ENCODE data around the gene DAPK3.

Gene DAPK3

DNA sequence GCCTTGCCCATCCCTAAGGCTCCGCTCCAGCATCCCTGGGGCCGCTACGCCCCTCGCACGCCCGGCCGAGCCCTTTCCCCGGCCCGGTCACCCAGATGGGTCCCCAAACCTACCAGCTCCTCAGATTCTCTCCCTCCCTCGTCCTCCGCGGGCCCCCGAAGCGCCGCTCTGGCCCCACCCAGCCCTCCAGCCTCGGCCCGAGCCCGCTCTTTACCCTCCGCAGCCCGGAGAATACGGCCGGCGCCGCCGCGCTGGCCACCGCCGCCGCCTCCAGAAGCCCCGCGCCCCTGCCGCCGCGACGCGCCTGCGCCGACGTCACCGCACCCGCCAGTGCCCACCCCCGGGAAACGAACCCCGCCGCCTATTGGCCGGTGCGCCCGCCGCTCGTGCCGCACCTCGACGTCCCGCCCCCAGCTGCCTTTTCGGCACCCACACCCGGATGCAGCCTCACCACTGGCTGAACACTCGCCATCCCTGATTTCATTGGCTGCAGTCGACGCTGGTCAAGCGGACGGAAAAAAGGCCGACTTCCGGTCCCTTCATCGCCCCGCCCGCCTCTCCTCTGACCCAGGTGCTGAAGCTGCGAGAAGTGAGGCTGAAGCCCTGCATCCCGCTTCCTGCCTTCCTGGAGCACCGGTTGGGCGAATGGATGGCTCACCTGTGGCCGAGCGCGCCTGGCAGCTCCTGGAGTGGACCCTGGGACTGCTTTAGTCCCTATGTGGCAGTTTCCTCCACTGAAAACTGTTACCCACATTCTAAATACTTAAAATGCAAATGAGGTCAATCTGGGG is at the start of gene DAPK3:
TSS of gene DAPK3 (minus strand) at position 292 of the 791 bp plus-strand sequence. CDS start 1,364 bp downstream, outside the sequence.
- Histone ChIP-seq H3K4me1 (ENCODE audit: control insufficient read depth, insufficient read depth, low read length) (peaks cover 38% of the 10 kb centered on the region), H3K4me3 (ENCODE audit: low read length) (peak within 1 kb of the TSS; percentile 71), H3K36me3 (ENCODE audit: control insufficient read depth, insufficient read depth, low read length) (no peaks in the 10 kb centered on the region), H3K9ac (ENCODE audit: low read length) (peak within 1 kb of the TSS; percentile 98), H3K27me3 (ENCODE audit: control insufficient read depth, insufficient read depth, low read length) (no peaks in the 10 kb centered on the region), H3K9me3 (ENCODE audit: control insufficient read depth, low read length) (no peaks in the 10 kb centered on the region)

DNA sequence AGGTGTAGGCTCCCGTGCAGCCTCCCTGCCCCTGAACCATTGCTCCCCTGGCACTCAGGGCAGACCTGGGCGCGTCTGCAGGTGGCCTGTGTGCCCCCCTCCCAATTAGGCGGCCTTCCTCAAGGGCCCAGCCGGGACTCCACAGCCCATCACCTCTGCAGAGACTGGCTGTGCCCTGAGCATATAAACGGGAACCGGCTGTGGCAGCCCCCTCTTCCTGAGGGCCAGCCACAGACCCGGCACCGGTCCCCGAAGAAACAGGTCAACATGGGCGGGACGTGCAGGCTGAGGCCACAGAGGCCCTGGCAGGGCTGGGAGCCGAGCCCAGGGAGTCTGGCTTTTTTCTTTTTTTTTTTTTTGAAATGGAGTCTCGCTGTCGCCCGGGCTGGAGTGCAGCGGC is 48.7 kb upstream of the DAPK3 start:
- Histone ChIP-seq H3K4me1 (ENCODE audit: control insufficient read depth, insufficient read depth, low read length) (peaks cover 25% of the 10 kb centered on the region), H3K4me3 (ENCODE audit: low read length) (no peak overlapping the region), H3K36me3 (ENCODE audit: control insufficient read depth, insufficient read depth, low read length) (no peaks in the 10 kb centered on the region), H3K9ac (ENCODE audit: low read length) (no peak overlapping the region), H3K9me3 (ENCODE audit: control insufficient read depth, low read length) (no peaks in the 10 kb centered on the region), H3K27me3 (ENCODE audit: control insufficient read depth, insufficient read depth, low read length) (no peaks in the 10 kb centered on the region)

DNA sequence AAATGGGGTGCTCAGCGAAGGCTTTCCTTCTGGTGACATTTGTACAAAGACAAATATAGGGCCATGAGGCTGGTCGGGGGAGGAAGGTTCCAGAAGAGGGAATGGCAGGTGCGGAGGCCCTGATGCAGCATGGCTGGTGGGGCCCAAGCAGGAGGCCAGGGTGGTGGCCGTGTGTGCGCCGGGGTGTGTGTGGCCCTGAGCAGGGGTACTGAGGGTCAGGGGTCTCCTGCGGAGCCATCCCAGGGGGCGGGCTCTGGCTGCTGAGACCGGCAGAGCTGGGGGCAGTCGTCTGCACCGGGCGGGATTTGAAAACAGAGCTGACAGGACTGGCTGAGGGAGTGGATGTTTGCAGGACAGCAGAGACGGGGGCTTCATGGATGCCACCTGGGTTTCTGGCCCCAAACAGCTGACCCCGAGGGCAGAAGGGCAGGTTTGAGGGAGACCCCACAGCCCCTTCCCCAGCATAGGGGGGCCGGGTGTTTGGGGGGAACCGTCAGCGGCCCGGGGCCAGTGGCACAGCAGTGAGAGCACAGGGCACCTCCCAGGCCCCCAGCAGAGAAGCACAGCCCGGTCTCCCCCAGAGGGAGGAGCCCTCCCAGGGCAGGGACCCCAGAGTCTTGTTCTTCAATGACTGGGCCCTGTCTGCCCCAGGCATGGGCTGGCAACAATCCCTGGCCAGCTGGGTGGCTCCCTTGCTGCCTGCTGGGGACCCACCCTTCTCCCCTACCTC is 48.0 kb upstream of the DAPK3 start:
- no peak overlapping the region for H3K9ac ChIP-seq (ENCODE audit: low read length)
- peaks cover 30% of the 10 kb centered on the region for H3K4me1 ChIP-seq (ENCODE audit: control insufficient read depth, insufficient read depth, low read length)
- H3K27me3 ChIP-seq (ENCODE audit: control insufficient read depth, insufficient read depth, low read length) = no peaks in the 10 kb centered on the region
- no peak overlapping the region for H3K4me3 ChIP-seq (ENCODE audit: low read length)
- H3K9me3 ChIP-seq (ENCODE audit: control insufficient read depth, low read length) = no peaks in the 10 kb centered on the region
- H3K36me3 ChIP-seq (ENCODE audit: control insufficient read depth, insufficient read depth, low read length) = peaks cover 2% of the 10 kb centered on the region

DNA sequence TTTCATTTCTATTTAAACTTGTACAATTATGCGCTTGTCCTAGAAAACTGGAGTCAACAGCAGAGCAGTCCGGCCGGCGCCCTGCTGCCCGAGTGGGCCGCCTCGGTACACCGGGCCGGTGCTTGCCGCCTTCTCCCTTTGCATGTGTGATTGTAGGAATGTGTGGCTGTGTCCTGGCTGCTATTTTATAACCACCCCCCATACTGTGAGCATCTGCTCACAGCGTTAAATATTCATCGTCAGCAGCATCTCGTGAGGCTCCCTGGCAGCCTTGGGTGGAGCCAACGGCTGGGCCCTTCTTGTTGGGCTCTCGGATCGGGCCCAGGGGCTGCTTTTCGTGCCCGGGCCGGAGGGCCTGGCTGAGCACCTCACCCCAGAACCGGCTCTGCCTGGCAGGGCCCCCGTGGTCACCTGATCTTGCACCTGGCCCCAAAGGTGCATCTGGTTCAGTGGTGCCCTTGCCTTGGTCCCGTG is 47.3 kb upstream of the DAPK3 start:
- Histone ChIP-seq H3K4me1 (ENCODE audit: control insufficient read depth, insufficient read depth, low read length) (peaks cover 38% of the 10 kb centered on the region), H3K36me3 (ENCODE audit: control insufficient read depth, insufficient read depth, low read length) (peaks cover 10% of the 10 kb centered on the region), H3K9me3 (ENCODE audit: control insufficient read depth, low read length) (no peaks in the 10 kb centered on the region), H3K9ac (ENCODE audit: low read length) (no peak overlapping the region), H3K27me3 (ENCODE audit: control insufficient read depth, insufficient read depth, low read length) (no peaks in the 10 kb centered on the region), H3K4me3 (ENCODE audit: low read length) (no peak overlapping the region)

DNA sequence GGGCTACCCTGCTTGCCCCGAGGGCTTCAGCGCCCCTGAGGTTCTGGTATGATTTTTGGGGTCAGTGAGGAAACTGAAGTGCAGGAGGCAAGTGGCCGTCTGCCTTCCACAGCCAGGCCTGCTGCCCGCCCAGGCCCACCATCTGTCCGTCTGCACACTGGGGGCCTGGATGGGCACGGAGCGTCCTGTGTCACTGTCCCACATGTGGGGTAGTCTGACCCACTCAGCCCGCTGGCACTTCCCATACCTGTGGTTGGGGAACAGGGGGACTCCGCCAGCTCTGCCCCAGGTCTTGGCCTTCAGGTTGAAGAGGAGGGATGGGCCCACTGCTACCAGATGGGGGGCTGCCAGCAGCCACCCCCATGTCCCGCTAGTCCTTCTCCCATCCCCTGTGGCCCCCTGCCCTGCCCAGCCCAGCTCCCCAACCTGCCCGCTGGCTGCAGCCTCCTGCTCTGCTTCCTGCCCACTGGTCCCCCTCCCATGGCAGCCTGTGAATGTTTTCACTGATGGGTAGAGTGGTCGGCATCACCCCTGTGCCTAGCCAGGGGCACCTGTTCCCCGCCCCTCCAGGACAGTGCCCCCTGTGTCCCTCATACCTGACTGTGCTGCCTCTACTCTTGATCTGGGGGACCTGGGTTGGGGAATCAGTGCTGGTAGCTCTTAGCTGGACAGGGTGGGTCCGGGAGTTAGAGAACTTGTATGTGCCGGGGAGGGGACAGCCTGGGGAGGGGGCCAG is 46.2 kb upstream of the DAPK3 start:
- H3K36me3 ChIP-seq (ENCODE audit: control insufficient read depth, insufficient read depth, low read length) = peaks cover 10% of the 10 kb centered on the region

DNA sequence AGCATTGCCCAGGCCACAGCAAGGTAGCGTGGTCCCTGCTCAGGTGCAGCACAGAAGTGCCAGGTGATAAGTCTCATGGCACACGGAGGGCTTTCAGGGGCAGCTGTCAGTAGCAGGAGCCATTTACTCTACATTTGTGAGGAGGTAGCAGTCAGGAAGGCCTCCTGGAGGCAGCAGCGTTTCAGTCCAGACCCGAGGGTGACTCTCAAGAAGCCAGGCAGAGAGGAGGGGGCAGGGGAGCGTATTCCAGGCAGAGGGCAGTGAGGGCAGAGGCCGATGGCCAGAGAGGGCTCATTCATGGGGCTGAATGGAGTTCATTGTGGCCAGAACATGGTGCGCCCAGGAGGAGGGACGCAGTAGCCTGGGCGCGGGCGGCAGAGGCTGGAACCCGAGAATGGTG is 45.6 kb upstream of the DAPK3 start:
- Histone ChIP-seq H3K9me3 (ENCODE audit: control insufficient read depth, low read length) (no peaks in the 10 kb centered on the region), H3K36me3 (ENCODE audit: control insufficient read depth, insufficient read depth, low read length) (peaks cover 10% of the 10 kb centered on the region), H3K27me3 (ENCODE audit: control insufficient read depth, insufficient read depth, low read length) (no peaks in the 10 kb centered on the region), H3K9ac (ENCODE audit: low read length) (no peak overlapping the region), H3K4me3 (ENCODE audit: low read length) (no peak overlapping the region), H3K4me1 (ENCODE audit: control insufficient read depth, insufficient read depth, low read length) (peaks cover 53% of the 10 kb centered on the region)

More for the DNA sequence above, 46.2 kb upstream of the DAPK3 start:
- no peak overlapping the region for H3K9ac ChIP-seq (ENCODE audit: low read length)
- no peaks in the 10 kb centered on the region for H3K9me3 ChIP-seq (ENCODE audit: control insufficient read depth, low read length)
- no peak overlapping the region for H3K4me3 ChIP-seq (ENCODE audit: low read length)
- H3K27me3 ChIP-seq (ENCODE audit: control insufficient read depth, insufficient read depth, low read length) = no peaks in the 10 kb centered on the region
- H3K4me1 ChIP-seq (ENCODE audit: control insufficient read depth, insufficient read depth, low read length) = peaks cover 49% of the 10 kb centered on the region

DNA sequence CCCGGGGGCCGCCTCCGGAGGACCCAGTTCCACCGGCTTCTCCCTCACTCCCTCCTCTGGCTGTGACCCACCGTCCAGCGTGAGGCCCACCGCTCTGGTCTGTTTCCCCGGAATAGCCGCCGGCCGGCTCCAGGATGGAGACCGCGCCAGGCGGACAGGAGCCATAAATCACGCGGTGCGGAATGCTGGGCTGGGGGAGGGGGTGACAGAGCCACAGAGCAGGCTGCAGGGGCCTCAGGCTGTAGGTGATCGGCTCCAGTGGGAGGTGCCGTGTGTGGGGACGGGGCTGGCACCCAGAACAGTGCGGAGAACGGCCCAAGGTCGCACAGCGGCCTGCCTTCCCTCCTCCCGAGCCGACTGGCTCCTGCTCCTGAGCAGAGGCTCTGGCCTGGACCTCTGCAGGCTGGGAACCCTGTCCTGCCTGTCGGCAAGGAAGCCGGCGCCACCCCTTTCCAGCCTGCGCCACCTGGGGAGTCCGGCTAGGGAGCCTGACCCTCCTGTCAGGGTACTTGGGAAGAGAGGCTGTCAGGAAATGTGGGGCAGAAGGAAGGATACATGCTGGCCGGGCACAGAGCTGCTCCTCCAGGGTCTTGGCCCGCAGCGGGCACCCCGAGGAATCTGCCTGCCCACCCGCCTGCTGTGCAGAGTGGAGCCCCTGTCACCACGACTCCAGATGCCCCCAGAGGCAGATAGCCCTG is 45.0 kb upstream of the DAPK3 start:
- Histone ChIP-seq H3K9me3 (ENCODE audit: control insufficient read depth, low read length) (no peaks in the 10 kb centered on the region), H3K36me3 (ENCODE audit: control insufficient read depth, insufficient read depth, low read length) (peaks cover 10% of the 10 kb centered on the region), H3K4me3 (ENCODE audit: low read length) (no peak overlapping the region), H3K9ac (ENCODE audit: low read length) (no peak overlapping the region), H3K4me1 (ENCODE audit: control insufficient read depth, insufficient read depth, low read length) (peaks cover 60% of the 10 kb centered on the region), H3K27me3 (ENCODE audit: control insufficient read depth, insufficient read depth, low read length) (no peaks in the 10 kb centered on the region)

DNA sequence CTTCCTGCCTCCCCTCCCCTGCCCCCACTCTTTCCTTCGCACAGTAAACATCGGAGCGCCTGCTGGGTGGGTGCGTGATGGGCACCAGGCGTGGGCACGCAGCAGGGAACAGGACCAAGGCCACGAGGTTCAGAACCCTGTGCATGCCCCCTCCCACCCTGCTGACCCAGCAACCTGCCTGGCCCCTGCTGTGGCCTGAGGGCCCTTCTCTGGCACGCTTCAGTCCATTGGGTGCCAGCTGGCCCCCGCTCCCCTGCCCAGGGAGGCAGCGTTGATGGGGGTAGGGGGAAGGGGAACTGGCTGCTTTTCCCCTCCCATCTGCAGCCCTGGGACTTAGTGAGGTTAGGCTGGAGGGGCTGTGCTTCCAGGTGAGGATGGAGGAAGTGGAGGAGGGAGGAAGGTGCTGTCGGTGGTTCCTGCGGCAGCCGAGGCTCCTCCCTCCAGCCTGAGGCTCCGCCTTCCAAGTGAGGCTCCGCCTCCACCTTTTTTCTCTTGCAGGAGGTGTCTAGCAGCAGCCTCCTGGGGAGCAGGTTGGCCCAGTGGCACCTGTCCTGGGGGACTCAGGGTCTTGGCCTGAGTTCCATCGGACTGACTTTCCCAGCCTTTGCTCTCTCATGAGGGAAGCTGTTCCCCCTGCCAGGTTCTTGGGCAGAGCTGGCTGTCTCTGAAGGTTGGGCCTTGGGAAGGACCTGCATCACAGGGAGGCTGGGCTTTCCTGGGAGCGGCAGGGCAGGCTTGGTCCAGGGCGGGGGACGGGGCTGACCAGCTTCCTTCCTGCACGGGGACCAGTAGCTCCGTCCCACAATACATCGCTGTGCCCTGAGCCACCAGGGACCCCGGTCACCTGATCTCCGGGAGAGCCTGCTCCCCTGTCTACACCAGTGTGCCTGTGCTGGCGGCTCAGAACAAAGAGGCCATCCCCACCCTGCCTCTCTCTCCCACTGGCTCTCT is 43.9 kb upstream of the DAPK3 start:
- H3K9ac ChIP-seq (ENCODE audit: low read length) = no peak overlapping the region
- H3K4me3 ChIP-seq (ENCODE audit: low read length) = no peak overlapping the region
- no peaks in the 10 kb centered on the region for H3K27me3 ChIP-seq (ENCODE audit: control insufficient read depth, insufficient read depth, low read length)
- H3K36me3 ChIP-seq (ENCODE audit: control insufficient read depth, insufficient read depth, low read length) = peaks cover 10% of the 10 kb centered on the region
- H3K9me3 ChIP-seq (ENCODE audit: control insufficient read depth, low read length) = no peaks in the 10 kb centered on the region
- H3K4me1 ChIP-seq (ENCODE audit: control insufficient read depth, insufficient read depth, low read length) = peaks cover 63% of the 10 kb centered on the region

DNA sequence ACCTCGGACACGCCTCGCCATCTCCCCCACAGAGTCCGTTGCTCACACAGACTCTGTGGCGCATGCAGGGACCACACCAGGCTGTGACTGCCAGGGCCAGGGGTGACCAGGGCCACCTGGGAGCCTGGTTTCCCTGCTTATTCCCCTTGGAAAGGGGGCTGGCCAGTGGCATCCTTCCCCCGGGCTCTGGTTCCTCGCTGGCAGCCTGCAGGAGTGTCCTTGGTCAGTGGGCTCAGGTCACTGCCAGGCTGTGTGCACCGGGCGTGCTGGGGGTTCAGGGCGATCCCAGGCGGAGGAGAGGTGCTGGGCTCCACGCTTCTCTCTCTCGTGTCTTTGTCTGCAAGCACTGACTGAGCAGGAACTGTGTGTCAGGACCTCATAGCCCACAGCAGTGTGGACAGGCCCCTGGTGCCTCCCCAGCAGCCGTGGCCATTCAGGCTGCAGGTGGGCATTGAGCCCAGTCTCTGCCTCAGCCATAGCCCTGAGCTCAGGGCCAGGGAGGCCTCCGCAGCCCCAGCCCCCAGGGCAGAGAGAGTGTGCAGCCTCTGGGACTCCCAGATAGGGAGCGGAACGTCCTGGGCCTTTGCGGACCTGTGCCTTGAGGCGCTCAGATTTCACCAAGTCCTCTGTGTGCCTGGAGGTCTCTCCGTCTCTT is 43.1 kb upstream of the DAPK3 start:
- Histone ChIP-seq H3K4me3 (ENCODE audit: low read length) (no peak overlapping the region), H3K4me1 (ENCODE audit: control insufficient read depth, insufficient read depth, low read length) (peaks cover 64% of the 10 kb centered on the region), H3K9ac (ENCODE audit: low read length) (no peak overlapping the region)

DNA sequence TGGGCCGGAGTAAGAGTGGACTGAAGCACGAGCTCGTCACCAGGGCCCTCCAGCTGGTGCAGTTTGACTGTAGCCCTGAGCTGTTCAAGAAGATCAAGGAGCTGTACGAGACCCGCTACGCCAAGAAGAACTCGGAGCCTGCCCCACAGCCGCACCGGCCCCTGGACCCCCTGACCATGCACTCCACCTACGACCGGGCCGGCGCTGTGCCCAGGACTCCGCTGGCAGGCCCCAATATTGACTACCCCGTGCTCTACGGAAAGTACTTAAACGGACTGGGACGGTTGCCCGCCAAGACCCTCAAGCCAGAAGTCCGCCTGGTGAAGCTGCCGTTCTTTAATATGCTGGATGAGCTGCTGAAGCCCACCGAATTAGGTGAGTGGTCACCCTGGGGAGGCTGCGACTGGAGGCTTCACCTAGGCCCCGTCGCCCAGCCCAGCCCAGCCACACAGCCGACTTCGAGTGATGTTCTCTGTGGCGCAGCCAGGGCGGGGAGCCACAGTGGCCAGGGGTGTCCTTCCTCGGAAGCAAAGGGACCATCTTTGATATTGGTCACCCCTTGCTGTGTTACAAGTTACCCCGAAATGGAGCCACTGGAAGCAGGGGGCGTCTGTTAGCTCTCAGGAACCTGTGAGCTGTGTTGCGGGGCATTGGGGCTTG is 42.2 kb upstream of the DAPK3 start:
- Histone ChIP-seq H3K9ac (ENCODE audit: low read length) (peak overlapping the region; percentile 11), H3K4me3 (ENCODE audit: low read length) (no peak overlapping the region), H3K9me3 (ENCODE audit: control insufficient read depth, low read length) (no peaks in the 10 kb centered on the region), H3K27me3 (ENCODE audit: control insufficient read depth, insufficient read depth, low read length) (no peaks in the 10 kb centered on the region), H3K36me3 (ENCODE audit: control insufficient read depth, insufficient read depth, low read length) (peaks cover 10% of the 10 kb centered on the region), H3K4me1 (ENCODE audit: control insufficient read depth, insufficient read depth, low read length) (peaks cover 71% of the 10 kb centered on the region)

More for the DNA sequence above, 43.1 kb upstream of the DAPK3 start:
- Histone ChIP-seq H3K36me3 (ENCODE audit: control insufficient read depth, insufficient read depth, low read length) (peaks cover 10% of the 10 kb centered on the region), H3K27me3 (ENCODE audit: control insufficient read depth, insufficient read depth, low read length) (no peaks in the 10 kb centered on the region), H3K9me3 (ENCODE audit: control insufficient read depth, low read length) (no peaks in the 10 kb centered on the region)
